Head of caudate nucleus (tissue), 42 donors: ENCODE measurements around the gene LYPD1.

Experiments used
- DNase-seq, 42 donors: peaks; one replicate each; pipeline versions ENCODE4 v3.0.0 to v3.0.0-alpha.2; 2020 to 2021; ENCODE audit warnings: mixed read lengths in 7 of 42
- intact Hi-C: fragments of 100-400 bp; cut with DNase I; formaldehyde crosslinking; loops from one replicate; pipeline ENCODE4 v1.15.0; 2022

The LYPD1 gene

DNA sequence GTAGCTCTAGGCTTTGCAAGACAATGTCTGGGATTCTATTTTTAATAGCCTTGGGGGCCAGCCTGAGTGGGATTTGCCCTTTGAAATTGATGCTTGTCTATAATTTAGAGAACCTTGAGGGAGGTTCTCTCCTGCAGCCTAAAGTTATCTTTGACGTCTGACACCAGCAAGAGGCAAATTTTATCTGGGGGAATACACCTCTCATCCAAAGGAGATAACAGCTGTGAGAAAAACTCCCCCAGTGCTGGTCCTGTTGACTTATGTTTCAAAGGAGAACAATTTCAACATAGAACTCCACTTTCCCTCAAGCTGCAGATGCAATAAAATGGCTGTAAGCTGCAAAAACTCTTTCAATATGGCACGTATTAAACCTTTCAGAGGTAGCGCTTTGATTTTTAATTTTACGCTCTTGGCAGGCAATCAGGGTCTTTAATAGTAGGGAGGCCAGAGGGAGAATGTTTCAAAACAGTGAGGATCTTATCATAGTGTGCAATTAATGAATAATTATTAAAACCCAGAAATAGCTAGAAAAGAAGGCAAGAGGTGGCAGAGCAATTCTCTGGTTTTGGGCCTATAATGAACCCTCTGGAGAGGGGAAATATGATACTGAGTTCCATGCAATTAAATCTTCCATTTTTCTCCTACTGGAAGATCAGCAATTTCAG is 62.4 kb downstream of the LYPD1 start:
- DNase-seq = no peak
- intact Hi-C loops = no loop called here

DNA sequence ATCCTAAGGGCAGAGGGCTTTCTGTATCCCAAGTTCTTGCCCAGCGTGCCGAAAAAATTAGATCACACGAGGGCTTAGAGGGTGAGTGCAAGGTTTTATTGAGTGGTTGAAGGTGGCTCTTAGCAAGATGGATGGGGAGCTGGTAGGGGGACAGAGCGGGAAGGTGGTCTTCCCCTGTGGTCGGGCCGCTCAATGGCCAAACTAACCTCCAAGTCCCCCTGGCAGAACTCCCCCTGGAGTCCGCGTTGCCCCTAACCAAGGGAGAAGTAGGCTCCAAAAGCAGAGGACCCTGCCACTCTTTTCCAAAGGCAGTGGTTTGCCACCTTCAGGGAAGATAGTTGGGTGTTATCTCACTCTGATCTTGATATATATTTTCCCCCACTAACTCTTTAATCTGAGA is 63.4 kb downstream of the LYPD1 start:
- intact Hi-C loops = no loop called here
- no peak for DNase-seq

DNA sequence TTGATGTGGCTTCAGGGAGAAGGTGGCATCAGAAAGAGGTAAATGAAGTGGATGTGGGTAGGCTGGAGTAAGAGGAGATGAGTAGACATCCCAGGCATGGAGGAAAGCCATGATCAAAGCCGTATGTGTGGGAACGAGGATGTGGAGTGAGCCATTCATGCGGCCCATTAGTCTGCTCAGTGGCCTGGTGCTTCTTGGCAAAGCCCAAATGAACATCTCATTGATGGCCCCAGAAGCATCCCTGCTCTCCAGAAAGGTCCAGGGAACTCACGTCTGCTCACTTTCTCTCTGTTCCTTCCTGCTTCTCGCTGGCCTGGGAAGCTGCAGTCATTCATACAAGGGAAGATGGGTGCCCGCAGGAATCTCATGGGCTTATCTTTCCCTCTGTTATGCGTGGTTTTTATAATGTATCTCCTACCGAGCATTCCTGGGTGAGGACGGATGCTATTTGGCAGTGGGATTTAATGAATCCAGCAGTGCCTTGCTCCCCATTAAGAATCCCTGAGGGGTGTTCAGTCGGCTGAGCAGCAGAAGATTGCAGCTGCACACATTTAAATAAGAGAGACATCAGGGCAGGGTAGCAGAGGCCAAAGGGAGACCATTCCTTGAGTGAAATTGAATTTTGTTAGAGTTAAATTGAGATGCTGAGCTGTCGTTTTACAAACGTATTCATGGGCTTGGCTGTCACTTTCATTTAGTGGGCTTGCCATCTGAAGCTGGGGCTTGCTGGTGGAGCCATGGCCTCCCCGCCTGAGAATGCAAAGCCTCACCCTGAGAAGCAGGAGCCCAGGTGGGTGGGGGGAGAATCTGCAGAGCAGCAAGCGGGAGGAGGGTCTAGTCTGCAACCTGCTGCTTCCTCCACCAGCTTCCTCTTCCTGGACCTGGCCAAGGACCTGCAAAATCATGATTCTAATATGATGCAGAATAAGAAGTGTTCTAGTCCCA is 64.5 kb downstream of the LYPD1 start:
- DNase-seq = no peak
- intact Hi-C loops = no loop called here

DNA sequence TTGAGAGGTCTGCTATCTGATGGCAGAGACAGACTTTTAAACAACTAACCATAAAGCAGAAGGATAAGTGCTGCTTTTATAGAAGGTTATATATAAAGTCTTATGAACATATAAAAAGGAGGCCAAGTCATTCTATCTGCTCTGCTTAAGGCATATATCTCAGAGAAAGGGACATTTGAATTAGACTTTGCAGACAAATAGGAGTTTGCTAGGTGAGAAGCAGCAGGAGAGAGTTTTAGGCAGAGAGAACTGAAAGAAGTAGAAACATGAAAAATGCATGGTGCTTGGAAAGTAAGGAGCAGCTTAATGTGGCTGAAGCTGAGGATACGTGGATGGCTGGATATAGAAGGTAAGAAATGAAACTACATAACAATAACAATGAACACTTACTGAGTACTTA is 65.4 kb downstream of the LYPD1 start:
- intact Hi-C loops = no loop called here
- DNase-seq = no peak

DNA sequence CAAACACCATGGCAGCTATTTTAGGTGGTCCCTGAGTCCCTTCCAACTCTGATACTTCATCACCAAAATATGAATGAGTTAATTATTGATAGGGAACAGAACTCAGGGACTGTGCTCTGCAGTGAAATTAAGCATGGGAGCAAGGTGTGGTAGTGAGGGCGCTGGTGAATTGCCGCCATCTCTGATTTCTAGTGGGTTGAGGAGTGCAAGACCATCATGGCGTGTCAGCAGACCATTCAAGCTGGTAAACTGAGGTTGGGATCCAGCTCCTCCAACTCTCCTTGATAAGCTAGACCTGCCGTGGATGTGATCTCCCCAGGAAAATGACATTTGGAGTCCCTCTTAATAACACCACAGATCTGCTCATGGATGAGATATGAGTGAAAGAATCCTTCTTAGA is 70.4 kb downstream of the LYPD1 start:
- intact Hi-C loops = no loop called here
- no peak for DNase-seq

DNA sequence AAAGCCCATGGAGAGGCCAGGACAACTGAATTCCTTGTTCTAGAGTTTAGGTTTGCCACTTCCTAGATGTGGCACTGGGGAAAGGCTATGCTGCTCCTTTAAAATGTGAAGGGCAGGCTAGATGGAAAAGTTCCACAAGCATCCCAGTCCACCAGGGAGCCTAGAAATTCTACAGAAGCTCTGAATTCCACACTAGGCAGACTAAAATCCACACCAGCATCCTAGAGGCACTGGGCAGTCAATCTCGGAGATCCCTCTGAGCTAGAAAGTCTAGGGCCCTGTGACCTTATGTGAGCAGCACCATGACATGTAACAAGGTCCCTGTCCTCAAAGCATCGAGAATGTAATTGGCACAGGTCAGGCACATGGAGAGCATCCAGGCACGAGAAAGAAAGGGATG is 71.5 kb downstream of the LYPD1 start:
- intact Hi-C loops = no loop called here
- no peak for DNase-seq

DNA sequence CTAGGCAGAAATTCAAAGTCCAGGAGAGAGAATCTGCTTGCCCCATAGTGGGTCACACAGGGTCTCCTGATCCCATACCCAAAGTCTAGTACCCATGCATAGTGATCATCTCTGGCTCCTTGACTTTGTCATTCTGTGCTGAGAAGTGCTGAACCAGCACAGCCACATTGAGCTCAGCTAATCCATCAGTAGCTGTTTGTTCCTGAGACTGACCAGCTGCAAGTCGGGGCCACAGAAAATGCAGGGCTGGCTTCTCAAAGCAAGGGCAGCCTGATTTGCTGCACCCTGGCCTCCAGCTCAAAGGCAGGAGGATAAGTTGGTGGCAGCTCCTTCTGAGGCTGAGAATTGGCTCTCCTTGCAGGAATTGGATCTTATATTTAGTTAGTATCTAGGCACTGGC is 72.2 kb downstream of the LYPD1 start:
- intact Hi-C loops = no loop called here
- DNase-seq = no peak

DNA sequence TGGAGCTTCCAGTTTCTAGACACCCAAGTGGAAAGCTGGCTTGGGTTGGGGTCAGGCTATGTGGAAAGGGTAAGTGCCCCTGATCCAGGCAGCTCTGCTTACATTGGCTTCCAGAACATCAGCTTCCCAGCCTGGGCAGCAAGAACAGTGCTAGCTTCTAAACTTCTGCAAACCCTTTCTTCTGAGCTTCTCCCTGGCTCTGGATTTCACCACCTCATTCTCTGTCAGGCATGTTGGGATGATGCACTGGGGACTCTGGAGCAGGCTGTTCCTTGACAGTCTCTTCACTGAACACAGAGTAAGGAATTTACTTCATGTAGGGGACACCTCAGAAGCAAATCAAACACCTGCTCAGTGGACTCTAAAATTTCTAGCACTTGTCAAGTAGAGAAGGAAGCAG is 72.8 kb downstream of the LYPD1 start:
- DNase-seq = no peak
- intact Hi-C loops = no loop called here

DNA sequence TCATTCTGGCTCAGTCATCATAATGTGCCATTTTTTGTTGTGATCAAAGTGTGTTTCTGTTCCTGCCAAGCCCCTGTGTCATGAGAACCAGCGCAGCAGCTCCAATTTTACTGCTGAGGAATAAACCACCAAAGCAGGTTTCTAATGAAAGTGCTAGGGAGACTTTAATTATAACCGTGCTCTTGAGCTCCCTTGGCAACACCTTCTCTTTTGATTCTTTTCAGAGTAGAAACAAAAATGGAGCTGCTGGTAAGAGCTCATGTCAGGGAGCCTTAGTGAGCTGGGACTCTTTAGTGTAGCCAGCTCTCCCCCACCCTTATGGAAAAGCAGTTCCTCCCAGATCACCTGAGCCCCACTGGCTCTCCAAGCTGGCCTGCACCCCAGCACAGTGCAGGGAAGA is 74.3 kb downstream of the LYPD1 start:
- DNase-seq = no peak
- intact Hi-C loops = no loop called here

DNA sequence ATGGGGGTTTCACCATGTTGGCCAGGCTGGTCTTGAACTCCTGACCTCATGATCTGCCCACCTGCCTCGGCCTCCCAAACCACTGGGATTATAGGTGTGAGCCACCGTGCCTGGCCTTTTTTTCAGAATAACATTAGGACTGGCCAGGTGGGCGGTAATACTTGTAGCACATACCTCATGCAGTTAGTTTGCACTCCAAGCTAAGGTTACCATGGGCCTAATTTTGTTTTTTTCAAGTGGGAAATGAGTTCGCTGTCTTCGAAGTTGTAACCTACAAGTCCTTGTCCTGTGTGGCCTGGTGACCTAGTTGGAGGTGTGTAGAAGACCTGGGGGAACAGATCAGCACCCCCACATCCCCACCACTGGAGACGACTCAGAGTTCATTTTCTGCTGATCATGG is 74.8 kb downstream of the LYPD1 start:
- intact Hi-C loops = no loop called here
- no peak for DNase-seq
